Posterior cingulate gyrus (tissue), 11 donors: ENCODE data around the gene PRR12.
A peak's percentile ranks its signal among the peaks of the same experiment; 100 is the strongest.

Source experiments
- DNase-seq, 10 donors: peaks; one replicate each; pipeline versions ENCODE4 v3.0.0 to v3.0.0-alpha.2; 2020 to 2021; ENCODE audit warnings: mixed read lengths in 3 of 10
- intact Hi-C: fragments of 100-400 bp; cut with DNase I; formaldehyde crosslinking; loops from one replicate; pipeline ENCODE4 v1.15.1; 2023

PRR12 gene

DNA sequence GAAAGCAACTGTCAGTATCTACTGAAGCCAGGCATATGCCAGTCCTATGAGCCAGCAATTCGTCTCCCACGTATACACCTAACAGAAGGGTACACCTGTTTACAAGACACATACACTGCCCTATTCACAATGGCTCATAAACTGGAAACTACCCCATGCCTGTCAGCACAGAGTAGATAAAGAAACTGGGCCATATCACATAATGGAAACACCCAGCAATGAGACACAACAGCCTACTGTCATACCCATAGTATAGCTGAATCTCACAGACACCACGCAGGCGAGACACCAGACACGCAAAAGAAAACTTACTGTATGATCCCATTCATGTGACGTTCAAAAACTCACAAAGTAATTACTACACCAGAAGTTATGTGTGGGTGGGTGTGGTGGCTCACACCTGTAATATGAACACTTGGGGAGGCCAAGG is 26.4 kb upstream of the PRR12 start:
- DNase-seq: no peak
- intact Hi-C loops: no loop called here

DNA sequence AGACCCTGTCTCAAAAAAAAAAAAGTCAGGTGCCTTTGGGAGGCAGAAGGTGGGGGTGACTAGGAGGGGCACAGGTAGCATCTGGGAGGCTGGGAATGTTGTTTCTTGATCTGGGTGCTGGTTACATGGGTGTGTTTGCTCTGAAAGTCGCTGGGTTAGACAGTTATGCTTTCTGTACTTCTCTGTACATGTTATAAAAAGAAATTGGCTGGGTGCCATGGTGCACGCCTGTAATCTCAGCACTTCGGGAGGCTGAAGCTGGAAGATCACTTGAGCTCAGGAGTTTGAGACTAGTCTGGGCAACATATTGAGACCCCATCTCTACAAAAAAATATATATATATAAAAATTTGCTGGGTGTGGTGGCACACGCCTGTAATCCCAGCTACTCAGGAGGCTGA is 25.7 kb upstream of the PRR12 start:
- intact Hi-C loops: no loop called here
- DNase-seq: peak in 1 of 10 donors; percentile 22

DNA sequence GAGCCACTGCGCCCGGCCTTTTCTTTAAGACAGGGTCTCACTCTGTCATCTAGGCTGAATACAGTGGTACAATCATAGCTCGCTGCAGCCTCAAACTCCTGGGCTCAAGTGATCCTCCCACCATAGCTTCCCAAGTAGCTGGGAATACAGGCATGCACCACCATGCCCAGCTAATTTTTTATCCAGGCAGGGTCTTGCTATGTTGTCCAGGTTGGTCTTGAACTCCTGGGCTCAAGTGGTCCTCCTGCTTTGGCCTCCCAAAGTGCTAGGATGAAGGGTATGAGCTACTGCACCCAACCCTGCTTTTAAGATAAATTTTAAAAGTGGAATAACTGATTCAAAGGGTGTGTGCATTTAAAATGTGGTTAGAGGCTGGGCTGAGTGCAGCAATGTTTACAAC is 24.7 kb upstream of the PRR12 start:
- intact Hi-C loops: no loop called here

DNA sequence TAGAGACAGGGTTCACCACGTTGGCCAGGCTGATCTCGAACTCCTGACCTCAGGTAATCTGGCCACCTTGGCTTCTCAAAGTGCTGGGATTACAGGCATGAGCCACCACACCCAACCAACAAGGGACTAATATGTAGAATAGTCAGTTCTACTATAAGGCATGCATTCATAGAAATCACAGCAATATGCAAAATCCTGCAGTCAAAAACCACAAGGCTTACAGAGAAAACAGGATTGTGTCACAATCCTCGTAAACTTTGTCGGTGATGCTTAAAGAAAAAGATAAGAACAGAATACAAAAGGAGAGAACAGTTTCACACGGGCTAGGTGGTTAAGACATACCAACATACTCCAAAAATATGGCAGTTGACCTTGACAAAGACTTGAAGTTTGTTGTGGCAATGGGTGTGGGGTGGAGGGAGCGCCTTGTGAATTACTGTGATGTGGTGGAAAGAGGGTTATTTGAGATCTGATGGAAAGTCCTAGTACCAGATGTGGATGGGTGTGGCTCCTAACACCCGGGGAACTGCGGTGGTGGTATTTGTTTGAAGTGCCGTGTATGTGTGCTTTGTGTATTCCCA is 23.0 kb upstream of the PRR12 start:
- intact Hi-C loops: no loop called here
- DNase-seq: no peak

More for the DNA sequence above, 24.7 kb upstream of the PRR12 start:
- DNase-seq: no peak

DNA sequence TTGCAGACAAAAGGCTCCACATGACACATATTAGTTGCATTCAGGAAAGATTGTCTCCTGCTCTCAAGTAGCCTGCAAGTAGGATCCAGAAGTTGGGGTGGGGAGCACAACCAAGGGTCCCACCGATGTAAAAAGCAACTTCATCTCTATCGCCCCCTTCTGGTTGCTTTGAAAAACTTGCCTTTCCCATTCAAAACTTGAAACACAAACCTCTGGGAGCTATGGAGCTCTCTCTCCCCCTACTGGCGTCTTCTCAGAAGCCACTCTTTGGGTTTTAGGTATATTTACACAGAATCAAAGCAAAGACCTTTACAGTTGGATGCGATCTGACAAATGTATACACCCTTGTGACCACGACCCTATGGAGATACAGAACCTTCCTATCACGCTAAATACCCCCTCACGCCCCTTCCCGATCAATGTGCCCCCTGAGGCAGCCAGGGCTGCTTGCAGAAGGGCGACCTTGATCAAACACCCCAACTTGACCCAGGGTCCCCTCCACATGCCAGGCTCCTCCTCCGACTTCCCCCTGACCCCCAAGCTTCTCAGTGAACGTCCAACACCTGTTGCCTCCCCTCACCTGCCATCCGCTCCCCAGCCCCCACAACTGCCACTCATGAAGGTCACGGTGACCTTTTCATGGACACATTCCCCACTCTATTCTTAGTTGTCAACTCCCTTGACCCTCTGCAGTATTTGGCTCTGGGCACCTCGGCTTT is 20.7 kb upstream of the PRR12 start:
- peak in 4 of 10 donors; percentile 29 to 40 (median 34) for DNase-seq
- intact Hi-C loops: no loop called here

DNA sequence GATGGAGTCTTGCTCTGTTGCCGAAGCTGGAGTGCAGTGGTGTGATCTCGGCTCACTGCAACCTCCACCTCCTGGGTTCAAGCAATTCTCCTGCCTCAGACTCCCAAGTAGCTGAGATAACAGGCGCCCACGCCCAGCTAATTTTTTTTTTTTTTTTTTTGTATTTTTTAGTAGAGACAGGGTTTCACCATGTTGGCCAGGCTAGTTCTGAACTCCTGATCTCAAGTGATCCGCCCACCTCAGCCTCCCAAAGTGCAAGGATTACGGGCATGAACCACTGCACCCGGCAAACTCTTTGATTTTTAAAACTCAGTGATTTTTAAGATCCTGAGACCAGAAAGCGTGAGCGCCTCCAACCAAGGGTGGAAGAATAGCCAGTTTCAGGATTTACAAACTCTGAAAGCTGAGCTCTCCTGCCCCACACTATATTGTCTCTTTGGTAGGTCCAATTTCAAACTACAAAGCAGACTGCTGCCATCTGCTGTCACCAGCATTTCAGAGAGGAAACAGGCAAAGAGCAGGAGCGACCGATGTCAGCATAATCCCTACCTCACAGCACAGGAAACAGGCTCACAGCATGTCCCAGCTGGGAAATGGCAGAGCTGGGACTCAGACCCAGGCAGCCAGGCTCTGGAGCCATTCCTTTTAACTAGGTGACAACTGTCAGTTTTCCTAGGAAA is 19.8 kb upstream of the PRR12 start:
- intact Hi-C loops: no loop called here
- peak in 1 of 10 donors; percentile 30 for DNase-seq

DNA sequence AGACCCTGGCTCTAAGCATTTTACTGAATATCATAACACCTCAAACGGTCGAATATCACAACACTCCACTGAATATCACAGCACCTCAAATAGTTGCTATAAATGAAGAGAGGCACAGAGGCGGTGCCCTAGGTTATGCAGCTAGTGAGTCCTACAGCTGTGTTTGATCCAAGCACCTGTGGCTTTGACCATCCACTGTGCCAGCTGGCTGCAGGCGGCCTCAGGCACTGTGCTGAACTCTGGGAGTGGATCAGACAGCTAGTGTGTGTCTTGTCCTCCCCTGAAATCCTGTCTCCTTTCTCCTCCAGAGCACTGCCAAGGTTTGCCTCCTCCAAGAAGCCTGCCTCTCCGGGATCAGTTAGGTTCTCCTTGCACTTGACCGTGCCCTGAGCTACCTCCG is 18.0 kb upstream of the PRR12 start:
- intact Hi-C loops: no loop called here
- no peak for DNase-seq

DNA sequence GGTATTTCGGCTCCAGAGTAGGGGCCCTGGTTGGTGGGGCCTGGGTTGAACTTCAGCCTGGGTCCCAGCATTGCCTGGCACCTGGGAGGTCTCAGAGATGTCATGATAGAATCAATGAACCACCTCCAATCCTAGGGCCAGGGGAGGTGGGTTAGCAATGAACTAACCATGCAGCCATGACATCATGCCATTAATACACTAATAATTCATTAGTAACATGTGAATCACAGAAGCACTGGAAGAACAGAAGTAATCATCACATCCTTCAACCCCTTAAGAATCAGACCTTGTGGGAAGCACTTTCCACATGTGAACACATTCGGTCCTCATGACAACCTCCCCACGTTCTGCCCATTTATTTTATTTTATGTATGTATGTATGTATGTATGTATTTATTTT is 17.6 kb upstream of the PRR12 start:
- intact Hi-C loops: no loop called here
- no peak for DNase-seq

DNA sequence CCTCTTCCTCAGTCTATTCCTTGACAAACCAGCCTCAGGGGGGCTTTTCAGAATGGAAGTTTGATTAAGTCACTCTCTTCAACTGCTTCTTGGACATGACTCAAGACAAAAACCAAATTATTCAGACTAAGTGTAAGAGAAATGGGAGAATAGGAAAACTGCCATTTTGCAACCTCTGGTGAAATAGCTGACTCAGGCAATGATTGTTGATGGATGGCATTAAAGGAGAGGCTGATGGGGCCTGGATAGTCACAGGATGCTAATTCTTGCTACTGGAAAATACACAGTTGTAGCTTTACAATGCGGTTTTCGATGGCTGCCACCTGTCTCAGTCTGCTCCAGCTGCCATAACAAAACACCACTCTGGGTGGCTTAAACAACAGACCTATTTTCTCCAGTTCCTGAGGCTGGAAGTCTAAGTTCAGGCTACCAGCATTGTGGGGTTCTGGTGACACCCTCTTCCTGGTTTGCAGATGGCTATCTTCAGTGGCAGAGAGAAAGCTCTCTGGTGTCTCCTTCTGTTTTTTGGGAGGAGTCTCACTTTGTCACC is 16.7 kb upstream of the PRR12 start:
- DNase-seq: no peak
- intact Hi-C loops: no loop called here

DNA sequence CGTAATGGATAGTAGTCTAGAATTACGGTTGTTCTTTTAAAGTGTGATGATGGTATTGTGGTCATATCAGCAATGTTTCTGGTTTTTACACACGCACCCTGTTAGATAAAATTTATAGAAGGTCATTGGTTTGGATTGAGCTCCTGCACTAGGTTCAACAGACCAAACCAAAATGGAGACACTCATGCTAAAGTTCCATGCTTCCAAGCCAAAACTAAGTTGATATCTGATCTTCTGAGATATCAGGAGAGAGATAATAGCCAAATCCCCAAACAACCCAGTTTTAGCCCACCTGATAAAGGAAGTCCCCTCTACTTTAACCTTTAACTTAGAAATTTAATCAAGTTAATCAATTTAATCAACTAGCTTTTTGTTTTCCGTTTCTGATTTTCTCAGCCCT is 11.8 kb upstream of the PRR12 start:
- intact Hi-C loops: no loop called here
- DNase-seq: no peak

DNA sequence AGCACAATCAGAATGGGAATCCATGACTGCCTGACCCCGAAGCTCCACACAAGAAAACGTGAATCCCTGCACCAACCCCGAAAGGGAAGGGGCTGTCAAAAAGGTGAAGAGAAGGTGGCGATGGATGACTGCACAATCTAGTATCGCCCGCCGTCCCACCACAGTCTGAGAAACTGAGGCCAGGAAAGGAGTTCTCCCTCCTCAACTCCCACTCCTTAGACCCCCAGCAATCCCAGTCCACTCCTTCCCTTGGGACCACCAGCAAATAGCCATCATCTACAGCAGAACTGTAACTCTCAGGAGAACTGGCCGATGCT is 11.1 kb upstream of the PRR12 start:
- intact Hi-C loops: no loop called here
- no peak for DNase-seq

DNA sequence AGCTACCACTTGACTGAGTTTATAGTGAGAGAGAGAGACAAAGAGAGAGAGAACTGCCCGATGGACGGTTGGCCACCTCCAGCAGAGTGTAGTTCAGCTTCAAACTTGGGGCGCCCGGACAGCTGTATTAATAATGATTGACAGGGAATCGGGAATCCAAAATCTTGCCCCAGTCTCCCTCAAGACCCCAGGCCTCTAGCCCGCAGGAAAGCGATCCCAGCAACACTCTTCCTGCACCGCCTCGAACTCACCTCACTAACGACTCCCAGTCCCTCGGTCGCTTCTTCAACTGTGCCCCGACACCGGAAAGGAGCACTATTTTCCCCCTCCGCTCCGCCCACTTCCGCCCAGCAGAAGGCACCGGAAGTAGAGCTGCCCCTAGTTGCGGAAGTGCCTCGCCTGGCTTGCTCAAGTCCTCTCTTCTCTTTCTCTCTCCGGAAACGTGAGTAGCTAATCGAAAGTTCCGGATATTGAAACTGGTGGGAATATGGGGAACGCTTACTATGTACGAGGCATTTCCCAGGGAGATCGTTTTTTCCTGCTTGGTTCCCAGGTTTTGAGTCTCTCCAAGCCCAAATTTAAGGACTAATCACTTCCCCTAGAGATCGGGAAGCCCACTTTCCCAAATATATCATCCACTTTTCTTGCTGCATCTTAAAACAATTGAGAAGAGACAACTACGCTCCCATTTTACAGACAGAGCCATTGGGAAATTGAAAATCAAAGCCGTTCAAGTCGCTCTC is 10.5 kb upstream of the PRR12 start, which contains the start of gene NOSIP:
TSS of gene NOSIP (minus strand) at position 293 of the 743 bp plus-strand sequence. CDS start 19,865 bp downstream, outside the sequence.
- intact Hi-C loops: no loop called here
- peak; percentile 91 to 99 (median 94) for DNase-seq

DNA sequence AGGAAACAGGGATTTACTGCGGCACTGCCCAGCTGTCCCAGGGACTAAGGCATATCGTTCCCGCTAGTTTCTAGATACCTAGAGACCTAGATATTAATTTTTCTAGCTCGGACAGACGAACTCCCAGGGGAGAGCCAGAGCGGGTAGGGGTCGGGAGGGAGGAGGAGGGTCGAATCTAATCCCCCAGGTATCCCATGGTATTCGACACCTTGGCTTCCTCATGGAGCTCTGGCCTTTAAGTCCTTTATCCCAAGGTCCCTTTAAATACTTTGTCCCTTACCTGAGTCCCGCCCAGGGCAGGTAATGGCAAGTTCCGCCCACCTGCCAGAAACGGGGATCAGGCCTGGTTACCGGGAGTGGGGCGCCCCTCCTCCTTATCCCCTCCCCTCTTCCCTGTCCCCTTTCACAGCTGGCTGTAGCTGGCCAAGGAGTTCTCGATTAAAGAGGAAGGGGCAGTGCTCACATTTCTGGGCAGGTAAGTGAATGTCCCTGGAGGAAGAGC is 9.9 kb upstream of the PRR12 start, which contains the start of gene PRRG2:
TSS of gene PRRG2 (plus strand) at position 310 of the 502 bp plus-strand sequence. CDS start 1,904 bp downstream, outside the sequence.
- no peak for DNase-seq
- intact Hi-C loops: no loop called here

DNA sequence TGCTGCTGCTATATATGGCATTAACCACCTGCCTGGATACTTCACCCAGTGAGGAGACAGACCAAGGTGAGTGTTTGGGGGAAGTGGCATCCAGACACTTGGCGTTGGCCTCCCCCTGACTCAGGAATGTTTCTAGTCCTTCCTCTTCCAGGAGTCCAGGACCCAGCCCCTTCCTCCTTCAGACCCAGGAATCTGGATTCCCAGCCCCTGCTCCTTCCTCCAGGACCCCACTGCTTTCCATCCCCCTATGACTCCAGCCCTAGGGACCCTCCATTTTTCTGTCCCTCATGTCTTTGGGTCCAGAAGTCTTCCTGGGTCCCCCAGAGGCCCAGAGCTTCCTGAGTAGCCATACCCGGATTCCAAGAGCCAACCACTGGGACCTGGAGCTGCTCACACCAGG is 7.7 kb upstream of the PRR12 start:
- DNase-seq: no peak
- intact Hi-C loops: no loop called here

DNA sequence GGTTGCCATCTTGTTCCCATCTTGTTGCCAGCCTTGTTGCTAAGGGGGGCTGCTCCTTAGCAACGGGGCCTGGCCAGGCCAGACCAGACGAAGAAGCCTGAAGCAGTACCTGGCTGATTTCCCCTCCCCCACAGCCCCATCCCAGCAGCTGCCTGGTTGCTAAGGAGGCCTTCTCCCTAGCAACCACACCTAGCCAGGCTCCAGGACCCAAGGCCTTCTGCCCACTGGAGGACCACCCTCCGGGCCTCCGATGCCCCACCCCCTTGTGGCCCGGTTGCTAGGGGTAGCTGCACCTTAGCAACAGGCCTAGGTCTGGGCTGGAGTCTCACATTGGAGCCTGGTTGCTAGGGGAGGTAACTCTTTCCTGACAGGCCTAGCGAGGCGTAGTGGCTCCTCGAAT is 6.0 kb upstream of the PRR12 start:
- intact Hi-C loops: no loop called here
- peak in 1 of 10 donors; percentile 58 for DNase-seq

DNA sequence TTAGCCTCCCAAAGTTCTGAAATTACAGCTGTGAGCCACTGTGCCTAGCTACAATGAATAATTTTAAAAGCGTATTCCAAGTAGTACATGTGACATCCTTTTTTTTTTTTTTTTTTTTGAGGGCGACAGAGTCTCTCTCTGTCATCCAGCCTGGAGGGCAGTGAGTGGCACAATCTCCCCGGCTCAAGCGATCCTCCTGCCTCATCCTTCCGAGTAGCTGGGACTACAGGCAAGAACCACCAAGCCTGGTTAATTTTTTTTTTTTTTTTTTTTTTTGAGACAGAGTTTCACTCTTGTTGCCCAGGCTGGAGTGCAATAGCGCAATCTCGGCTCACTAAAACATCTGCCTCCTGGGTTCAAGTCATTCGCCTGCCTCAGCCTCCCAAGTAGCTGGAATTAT is 3.8 kb upstream of the PRR12 start:
- intact Hi-C loops: no loop called here
- DNase-seq: peak in 1 of 10 donors; percentile 70

DNA sequence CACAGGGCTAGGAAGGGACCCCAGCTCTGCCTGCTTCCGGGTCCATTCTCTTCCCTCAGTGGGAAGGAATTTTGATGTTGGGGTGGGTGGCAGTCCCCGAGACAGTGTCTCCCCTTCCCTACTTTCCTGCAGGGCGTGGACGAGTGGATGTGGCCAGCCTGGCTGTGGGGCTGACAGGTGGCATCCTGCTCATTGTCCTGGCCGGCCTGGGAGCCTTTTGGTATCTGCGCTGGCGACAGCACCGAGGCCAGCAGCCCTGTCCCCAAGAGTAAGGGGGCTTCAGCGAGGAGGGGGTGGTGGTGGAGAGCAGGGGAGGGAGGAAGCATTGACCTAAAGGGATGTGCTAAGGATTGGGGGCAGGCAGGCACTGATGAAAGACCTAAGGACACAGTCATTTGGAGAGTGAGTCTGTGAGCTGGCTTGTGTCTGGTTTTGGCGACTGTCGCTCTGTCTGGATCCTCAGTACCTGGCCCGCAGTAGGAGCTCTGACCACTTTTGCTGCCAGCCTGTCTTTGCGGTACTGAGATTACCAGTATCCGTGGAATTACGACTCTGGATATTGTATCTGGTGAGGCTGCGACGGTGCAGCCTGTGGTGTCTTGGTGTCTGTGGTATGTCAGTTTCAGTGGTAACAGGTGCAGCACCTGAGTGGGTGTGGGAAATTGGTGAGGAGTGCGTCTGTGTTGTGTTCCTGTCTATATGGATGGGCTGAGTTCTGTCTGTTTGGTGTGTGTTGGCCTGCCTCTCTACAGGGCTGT is 2.4 kb upstream of the PRR12 start:
- DNase-seq: peak in 1 of 10 donors; percentile 30
- intact Hi-C loops: no loop called here

DNA sequence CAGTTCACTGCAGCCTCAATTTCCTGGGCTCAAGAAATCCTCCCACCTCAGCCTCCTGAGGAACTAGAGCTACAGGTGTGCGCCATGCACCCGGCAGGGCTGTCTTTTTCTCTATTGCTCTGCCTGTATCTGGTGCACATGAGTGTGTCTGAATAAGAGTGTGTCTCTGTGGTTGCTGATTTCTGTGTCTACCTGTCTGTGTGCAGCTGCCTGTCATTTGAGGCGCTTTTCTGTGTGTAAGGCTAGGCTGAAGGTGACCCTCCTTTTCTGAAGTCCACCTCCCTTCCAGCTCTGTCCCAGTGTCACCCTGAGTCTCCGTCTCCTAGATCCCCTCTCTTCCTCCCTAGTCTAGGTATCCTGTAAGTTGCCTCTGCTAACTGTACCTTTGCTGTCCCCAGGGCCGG is 1.5 kb upstream of the PRR12 start:
- intact Hi-C loops: no loop called here
- DNase-seq: peak in 1 of 10 donors; percentile 41

DNA sequence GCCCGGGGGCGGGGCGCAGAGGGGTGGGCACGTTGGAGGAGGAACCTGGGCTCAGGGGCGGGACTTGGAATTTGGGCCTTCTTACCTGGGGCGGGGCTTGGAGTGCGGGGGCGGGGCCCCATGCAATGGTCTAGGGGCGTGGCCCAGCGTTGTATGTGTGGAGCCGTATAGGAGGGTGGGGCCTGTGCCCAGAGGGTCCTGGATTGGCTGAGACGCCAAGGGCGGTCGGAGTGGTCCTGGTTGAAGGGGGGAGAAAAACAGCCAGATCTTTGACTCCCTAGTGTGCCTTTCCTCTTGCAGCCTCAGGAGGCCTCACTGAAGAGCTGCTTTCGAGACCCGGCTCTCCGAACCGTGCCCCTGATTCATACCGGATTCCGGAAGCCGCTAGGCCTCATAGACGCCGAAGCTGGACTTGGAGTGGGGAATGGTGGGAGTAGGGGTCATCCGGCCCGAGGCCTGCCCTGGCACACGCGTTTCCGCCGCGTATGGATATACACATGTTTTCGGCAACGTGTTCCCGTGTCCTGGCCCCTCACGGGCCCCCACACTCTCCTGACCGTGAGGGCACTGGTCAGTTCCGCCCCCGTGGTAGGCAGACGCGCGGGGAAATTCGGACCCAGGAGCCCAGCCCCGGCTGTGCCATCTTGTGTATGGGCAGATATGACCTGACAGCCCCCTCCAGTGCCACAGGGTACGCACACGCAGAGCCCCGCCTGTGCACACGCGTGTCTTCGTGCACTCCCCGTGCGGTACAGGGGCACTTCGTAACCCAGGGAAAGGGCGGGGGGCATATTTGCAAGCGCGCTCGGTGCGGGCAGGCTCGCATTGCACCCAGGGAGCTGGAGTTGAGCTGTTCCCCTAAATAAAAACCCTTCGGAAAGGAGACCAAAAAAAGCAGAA is 661 bp upstream of the PRR12 start:
- DNase-seq: peak; percentile 63 to 99 (median 88)
- intact Hi-C loops: loop anchor here (5.0 kb wide), 1 partner anchor 87 kb away; the partner anchor contains the start of gene PRMT1
